SU-DHL-6 (cell line): Measurements from ENCODE around the gene SLC8A1.

Experiments
- CTCF ChIP-seq: fragments of 200-600 bp; sonication (generic); IDR thresholded peaks from one replicate; pipeline ENCODE4 v1.5.1; 2017; ENCODE audit warnings: antibody characterized with exemption, mild to moderate bottlenecking, low read length, moderate library complexity; ENCODE audit not compliant: insufficient read depth, poor library complexity, severe bottlenecking
- EZH2phosphoT487 ChIP-seq: fragments of 200-600 bp; sonication (generic), shearing (Covaris generic); conservative IDR thresholded peaks from 2 replicates; pipeline ENCODE4 v1.6.1; 2018; ENCODE audit warnings: mild to moderate bottlenecking, antibody characterized with exemption, low read length, moderate library complexity, mixed read lengths

GRCh38 chr2:40166006-40166405, 285.9 kb downstream of the SLC8A1 start:
- no peak for TF ChIP-seq CTCF
- no peak for TF ChIP-seq EZH2phosphoT487
